ENCODE results near the gene TEKT2.
A peak's percentile ranks its signal among the peaks of the same experiment; 100 is the strongest.

The TEKT2 gene

GRCh38 chr1:36134031-36134430 lies 50.1 kb downstream of the TEKT2 start:
- DNase-seq, result no peak

GRCh38 chr1:36134505-36135329 lies 50.8 kb downstream of the TEKT2 start:
- peak; percentile 58 for DNase-seq

- DNase-seq, result no peak
Measured at GRCh38 chr1:36135330-36135667, 51.4 kb downstream of the TEKT2 start.

GRCh38 chr1:36135796-36136195 lies 51.9 kb downstream of the TEKT2 start:
- DNase-seq, result no peak

- peak; percentile 64 for DNase-seq
Measured at GRCh38 chr1:36136535-36136934, 52.6 kb downstream of the TEKT2 start.

- DNase-seq, result no peak
Measured at GRCh38 chr1:36137226-36137625, 53.3 kb downstream of the TEKT2 start.

- no peak for DNase-seq
Measured at GRCh38 chr1:36137776-36138175, 53.9 kb downstream of the TEKT2 start.
